KMS-11 (cell line): ENCODE measurements around the gene CACHD1.

ENCODE experiments used
- H2AFZ ChIP-seq: fragments of 200-600 bp; sonication (generic); 2 replicates; pipeline ENCODE4 v1.6.1; 2016; ENCODE audit warnings: antibody characterized with exemption, mixed run types, low read depth
- H3K27ac ChIP-seq: fragments of 200-600 bp; sonication (generic); 2 replicates; pipeline ENCODE4 v1.6.1; 2016; ENCODE audit warnings: mild to moderate bottlenecking, mixed run types
- H3K27me3 ChIP-seq: fragments of 200-600 bp; sonication (generic); 2 replicates; pipeline ENCODE4 v1.6.1; 2017; ENCODE audit warnings: mild to moderate bottlenecking, low read depth, mixed run types, moderate library complexity; ENCODE audit not compliant: insufficient read depth
- H3K36me3 ChIP-seq: fragments of 200-600 bp; sonication (generic); 2 replicates; pipeline ENCODE4 v1.6.1; 2017; ENCODE audit warnings: mild to moderate bottlenecking, mixed run types; ENCODE audit not compliant: insufficient read depth
- H3K4me1 ChIP-seq: fragments of 200-600 bp; sonication (generic); 2 replicates; pipeline ENCODE4 v1.6.1; 2016; ENCODE audit warnings: mild to moderate bottlenecking, low read depth, mixed run types; ENCODE audit not compliant: poor library complexity, severe bottlenecking
- H3K4me2 ChIP-seq: fragments of 200-600 bp; sonication (generic); 2 replicates; pipeline ENCODE4 v1.7.0; 2016; ENCODE audit warnings: mild to moderate bottlenecking, mixed run types
- H3K4me3 ChIP-seq: fragments of 200-600 bp; sonication (generic); IDR thresholded peaks from 2 replicates; pipeline ENCODE4 v1.6.1; 2017; ENCODE audit warnings: low read depth, low read length, mixed read lengths; ENCODE audit not compliant: insufficient read depth
- H3K79me2 ChIP-seq: fragments of 200-600 bp; sonication (generic); 2 replicates; pipeline ENCODE4 v1.6.1; 2016; ENCODE audit warnings: low read depth, mixed run types; ENCODE audit not compliant: insufficient read depth
- H3K9ac ChIP-seq: fragments of 200-600 bp; sonication (generic); 2 replicates; pipeline ENCODE4 v1.6.1; 2016; ENCODE audit warnings: mild to moderate bottlenecking, mixed run types
- H4K20me1 ChIP-seq: fragments of 200-600 bp; sonication (generic); 2 replicates; pipeline ENCODE4 v1.6.1; 2016; ENCODE audit warnings: mild to moderate bottlenecking, mixed run types; ENCODE audit not compliant: insufficient read depth
- CTCF ChIP-seq: fragments of 200-600 bp; sonication (generic); conservative IDR thresholded peaks from 2 replicates; pipeline ENCODE4 v1.6.1; 2017; ENCODE audit warnings: low read depth, mild to moderate bottlenecking, antibody characterized with exemption, low read length, moderate library complexity, mixed read lengths

Gene CACHD1

DNA sequence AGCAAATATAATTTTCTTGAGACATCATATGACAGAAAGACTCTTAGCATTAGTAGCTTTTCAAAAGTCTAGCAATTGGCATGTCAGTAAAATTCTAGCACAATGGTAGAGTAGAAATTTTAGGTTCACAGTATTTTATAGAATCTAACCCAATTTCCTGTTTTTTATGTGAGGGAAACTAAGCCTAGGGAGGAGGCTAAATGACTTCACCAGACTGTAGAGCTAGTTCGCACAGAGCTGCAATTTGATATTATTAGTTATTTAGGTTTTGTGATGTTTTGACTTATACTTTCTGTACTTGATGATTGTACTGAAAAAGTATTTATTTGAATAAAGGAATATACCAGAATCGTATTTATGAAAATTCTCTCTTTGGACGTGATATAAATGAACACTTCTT lies 68.5 kb downstream of the CACHD1 start:
- Histone ChIP-seq H3K27me3 (no peaks in the 10 kb centered on the region), H3K27ac (no peak overlapping the region), H3K36me3 (no peaks in the 10 kb centered on the region), H4K20me1 (no peaks in the 10 kb centered on the region), H2AFZ (no peak overlapping the region), H3K79me2 (no peaks in the 10 kb centered on the region), H3K4me3 (no peak overlapping the region), H3K4me2 (no peak overlapping the region), H3K4me1 (no peaks in the 10 kb centered on the region), H3K9ac (no peak overlapping the region)
- no peak for TF ChIP-seq CTCF

DNA sequence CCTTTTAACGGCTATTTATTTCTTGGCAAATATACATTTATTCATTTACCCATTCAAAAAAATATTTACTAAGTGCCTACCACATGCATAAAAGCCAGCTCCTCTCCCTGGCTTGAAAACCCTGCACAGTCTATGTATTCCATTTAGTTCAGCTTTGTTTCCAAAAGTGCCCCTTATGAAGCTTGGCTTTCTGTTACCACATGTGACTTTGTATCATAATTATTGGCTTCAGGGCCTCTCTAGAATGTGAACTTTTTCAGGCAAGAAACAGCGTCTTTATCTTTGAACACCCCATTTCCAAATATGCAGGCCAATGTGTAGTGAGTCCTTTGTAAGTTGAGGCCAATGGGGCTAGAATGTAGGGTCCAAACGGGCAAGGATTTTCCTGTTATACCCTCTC lies 69.4 kb downstream of the CACHD1 start:
- no peaks in the 10 kb centered on the region for H3K4me1 ChIP-seq
- no peak overlapping the region for H3K27ac ChIP-seq
- no peaks in the 10 kb centered on the region for H3K27me3 ChIP-seq
- no peak overlapping the region for H2AFZ ChIP-seq
- H3K4me2 ChIP-seq: no peak overlapping the region
- no peak overlapping the region for H3K4me3 ChIP-seq
- TF ChIP-seq CTCF: no peak
- no peaks in the 10 kb centered on the region for H4K20me1 ChIP-seq
- no peak overlapping the region for H3K9ac ChIP-seq
- H3K36me3 ChIP-seq: no peaks in the 10 kb centered on the region
- H3K79me2 ChIP-seq: no peaks in the 10 kb centered on the region

GRCh38 chr1:64539781-64540218 lies 69.9 kb downstream of the CACHD1 start:
- no peak overlapping the region for H3K9ac ChIP-seq
- H3K79me2 ChIP-seq: no peaks in the 10 kb centered on the region

GRCh38 chr1:64540265-64540791 lies 70.4 kb downstream of the CACHD1 start:
- no peaks in the 10 kb centered on the region for H3K27me3 ChIP-seq
- no peak overlapping the region for H3K9ac ChIP-seq
- H3K36me3 ChIP-seq: no peaks in the 10 kb centered on the region
- no peak overlapping the region for H2AFZ ChIP-seq
- H4K20me1 ChIP-seq: no peaks in the 10 kb centered on the region
- no peaks in the 10 kb centered on the region for H3K4me1 ChIP-seq
- TF ChIP-seq CTCF: no peak
- no peak overlapping the region for H3K27ac ChIP-seq
- no peaks in the 10 kb centered on the region for H3K79me2 ChIP-seq
- no peak overlapping the region for H3K4me3 ChIP-seq
- no peak overlapping the region for H3K4me2 ChIP-seq

More at GRCh38 chr1:64539781-64540218, 69.9 kb downstream of the CACHD1 start:
- no peak overlapping the region for H3K4me3 ChIP-seq
- no peak overlapping the region for H3K27ac ChIP-seq
- no peak for TF ChIP-seq CTCF
- H4K20me1 ChIP-seq: no peaks in the 10 kb centered on the region
- H3K4me2 ChIP-seq: no peak overlapping the region
- H3K4me1 ChIP-seq: no peaks in the 10 kb centered on the region
- no peaks in the 10 kb centered on the region for H3K36me3 ChIP-seq
- H3K27me3 ChIP-seq: no peaks in the 10 kb centered on the region
- no peak overlapping the region for H2AFZ ChIP-seq
